B cell (primary cell): ENCODE measurements around the gene SETDB2. TPM values are rescaled to one million over a fixed set of nuclear protein-coding genes. Genes with fewer than 3 reads are reported as not detected.

ENCODE experiments used
- ATAC-seq: fragments of 200-7000 bp; cut with Tn5 transposase; one replicate; pipeline ENCODE4 v1.10.0; 2021; ENCODE audit warnings: low read depth, mild to moderate bottlenecking, moderate number of reproducible peaks, moderate library complexity
- CTCF ChIA-PET: fragments of 350-600 bp; sonication (Branson Sonifier 250); formaldehyde crosslinking; loops from one replicate; lab custom pipeline; 2021; ENCODE audit warnings: antibody characterized with exemption, inconsistent platforms; lab: Charles Lee
- POLR2A ChIA-PET: fragments of 350-600 bp; sonication (Branson Sonifier 250); formaldehyde crosslinking; loops from one replicate; lab custom pipeline; 2021; ENCODE audit warnings: antibody characterized with exemption; lab: Charles Lee
- DNase-seq: peaks from one replicate; pipeline ENCODE4 v3.0.0; 2013
- H2AFZ ChIP-seq: 2 replicates; pipeline ENCODE4 v1.6.1; 2012; ENCODE audit warnings: mild to moderate bottlenecking, low read depth, low read length; ENCODE audit not compliant: insufficient read depth, poor library complexity, severe bottlenecking
- H3K27ac ChIP-seq, 2 donors: 1 replicate in 1 of 2; 2 replicates in 1 of 2; pipeline ENCODE4 v1.5.1; 2012 to 2013; ENCODE audit warnings: low read length in 2 of 2, mild to moderate bottlenecking in 2 of 2, moderate library complexity in 1 of 2
- H3K27me3 ChIP-seq, 4 experiments: fragments of 200-600 bp in 1 of 4; sonication (generic) in 1 of 4; replicated peaks in 1 of 4; 1 replicate in 2 of 4; 2 replicates in 2 of 4; pipeline versions ENCODE4 v1.6.1 to v1.7.0; 2013 to 2016; ENCODE audit warnings: low read length in 3 of 4, mild to moderate bottlenecking in 2 of 4, mixed read lengths in 1 of 4, moderate library complexity in 1 of 4; ENCODE audit not compliant: insufficient read depth in 4 of 4, control insufficient read depth in 3 of 4; ENCODE audit errors: control extremely low read depth in 1 of 4
- H3K36me3 ChIP-seq, 2 experiments: replicated peaks in 1 of 2; 1 replicate in 1 of 2; 2 replicates in 1 of 2; pipeline versions ENCODE4 v1.6.1 to v1.7.1; 2013; ENCODE audit warnings: low read length in 1 of 2; ENCODE audit not compliant: insufficient read depth in 2 of 2, control insufficient read depth in 1 of 2; ENCODE audit errors: control extremely low read depth in 1 of 2, extremely low read depth in 1 of 2
- H3K4me1 ChIP-seq, 2 donors: fragments of 200-600 bp in 1 of 2; sonication (generic) in 1 of 2; 1 replicate in 1 of 2; 2 replicates in 1 of 2; pipeline versions ENCODE4 v1.5.1 to v1.6.1; 2013 to 2017; ENCODE audit warnings: low read length in 2 of 2; ENCODE audit not compliant: control insufficient read depth in 2 of 2, insufficient read depth in 2 of 2
- H3K4me2 ChIP-seq: replicated peaks from 2 replicates; pipeline ENCODE3; 2012; ENCODE audit warnings: mild to moderate bottlenecking, low read depth, low read length; ENCODE audit not compliant: poor library complexity, severe bottlenecking
- H3K4me3 ChIP-seq, 5 experiments: fragments of 200-600 bp in 1 of 5; sonication (generic) in 1 of 5; 1 replicate in 3 of 5; 2 replicates in 2 of 5; pipeline versions ENCODE4 v1.5.1 to v1.7.0; 2011 to 2016; ENCODE audit warnings: low read length in 4 of 5, mild to moderate bottlenecking in 4 of 5, low read depth in 2 of 5, control low read depth in 1 of 5, moderate library complexity in 1 of 5; ENCODE audit not compliant: insufficient read depth in 1 of 5; ENCODE audit errors: control extremely low read depth in 1 of 5, extremely low read depth in 1 of 5
- H3K79me2 ChIP-seq: fragments of 200-600 bp; sonication (generic); one replicate; pipeline ENCODE4 v1.6.0; 2016; ENCODE audit warnings: low read length; ENCODE audit not compliant: control insufficient read depth, insufficient read depth
- H3K9ac ChIP-seq: fragments of 200-600 bp; sonication (generic); 2 replicates; pipeline ENCODE4 v1.6.1; 2017; ENCODE audit warnings: mild to moderate bottlenecking, low read length, moderate library complexity
- H3K9me3 ChIP-seq, 3 donors: one replicate each; pipeline versions ENCODE4 v1.6.1 to v1.7.1; 2013; ENCODE audit warnings: low read length in 2 of 3; ENCODE audit not compliant: control insufficient read depth in 2 of 3, insufficient read depth in 1 of 3; ENCODE audit errors: control extremely low read depth in 1 of 3
- H4K20me1 ChIP-seq: 2 replicates; pipeline ENCODE4 v1.6.0; 2012; ENCODE audit warnings: mild to moderate bottlenecking, low read length; ENCODE audit not compliant: insufficient read depth, control insufficient read depth, poor library complexity, severe bottlenecking
- H3K27ac Mint-ChIP-seq: one replicate; pipeline ENCODE4 v1.8.0; 2021; ENCODE audit warnings: mixed read lengths
- H3K27me3 Mint-ChIP-seq: one replicate; pipeline ENCODE4 v1.8.0; 2021; ENCODE audit warnings: mixed read lengths
- H3K4me1 Mint-ChIP-seq: one replicate; pipeline ENCODE4 v1.8.0; 2021; ENCODE audit warnings: mixed read lengths
- H3K4me3 Mint-ChIP-seq: one replicate; pipeline ENCODE4 v1.8.0; 2021; ENCODE audit warnings: mixed read lengths
- H3K9me3 Mint-ChIP-seq: one replicate; pipeline ENCODE4 v1.8.0; 2022; ENCODE audit warnings: mixed read lengths; ENCODE audit not compliant: insufficient read depth
- CTCF ChIP-seq: fragments of 200-600 bp; IDR thresholded peaks from one replicate; pipeline ENCODE4 v1.8.0; 2022; ENCODE audit warnings: antibody characterized with exemption, mild to moderate bottlenecking
- EZH2 ChIP-seq: IDR thresholded peaks from 2 replicates; pipeline ENCODE4 v1.6.1; 2012; ENCODE audit warnings: borderline replicate concordance, low read depth, mild to moderate bottlenecking, moderate library complexity, low read length; ENCODE audit not compliant: insufficient read depth, poor library complexity, severe bottlenecking
- WGBS: methylation state at CpG from one replicate; pipeline ENCODE4 v1.1.5; 2013; ENCODE audit warnings: missing lambda C conversion rate; ENCODE audit not compliant: insufficient coverage; 5-methylcytosine and 5-hydroxymethylcytosine counted together
- intact Hi-C: fragments of 100-400 bp; cut with micrococcal nuclease; formaldehyde crosslinking; loops from one replicate; pipeline ENCODE4 v1.10.0; 2022
- polyA plus RNA-seq: library from polyadenylated mRNA; depleted of rRNA; stranded (reverse); fragments of >200 nt; gene quantifications from 2 replicates; pipeline ENCODE4 v1.2.3, GENCODE V29; 2012
- total RNA-seq, 2 donors: library from RNA; stranded (reverse); fragments of 120-200 nt in 1 of 2; gene quantifications; 1 replicate in 1 of 2; 2 replicates in 1 of 2; pipeline versions ENCODE4 v1.2.3 to v1.2.4, GENCODE V29; 2013 to 2022

The SETDB2 gene
- total and polyA plus RNA-seq, 2 donors (not counting 1 experiment from before 2014, with no cell fraction given), result 12.0 to 38.2 TPM

GRCh38 chr13:49428041-49428763 lies 15.9 kb upstream of the SETDB2 start:
- H3K9me3 ChIP-seq, result no peaks in the 10 kb centered on the region
- no peak overlapping the region for H3K27ac ChIP-seq
- DNase-seq, result no peak
- ChIA-PET POLR2A (interaction anchor here (1.0 to 1.1 kb wide), 2 partner anchors 15 to 16 kb away, joined by 3 to 4 read pairs; partner anchors contain the start of genes CAB39L and SETDB2), CTCF (interaction anchor here (0.8 to 1.1 kb wide), 2 partner anchors 10 to 60 kb away, joined by 3 read pairs; no protein-coding TSS in a partner anchor)
- Mint-ChIP-seq H3K27ac (no peak overlapping the region), H3K27me3 (no peaks in the 10 kb centered on the region), H3K4me1 (no peaks in the 10 kb centered on the region), H3K4me3 (no peak overlapping the region), H3K9me3 (no peaks in the 10 kb centered on the region)
- H3K79me2 ChIP-seq, result no peaks in the 10 kb centered on the region
- H3K36me3 ChIP-seq, result peaks cover 0 to 5% of the 10 kb centered on the region in 2 experiments
- no peak overlapping the region for H3K4me2 ChIP-seq
- WGBS, result no CpG with 5 or more reads among the region's 2 CpGs
- intact Hi-C loops, result loop anchor here (5.0 kb wide), 1 partner anchor 34 kb away; no protein-coding TSS in a partner anchor
- no peaks in the 10 kb centered on the region for H4K20me1 ChIP-seq
- TF ChIP-seq CTCF (no peak), EZH2 (no peak)
- no peak overlapping the region for H2AFZ ChIP-seq
- no peaks in the 10 kb centered on the region for H3K4me1 ChIP-seq
- no peak overlapping the region for H3K9ac ChIP-seq
- ATAC-seq, result no peak
- H3K27me3 ChIP-seq, result no peaks in the 10 kb centered on the region
- no peak overlapping the region for H3K4me3 ChIP-seq

- Histone ChIP-seq H3K9me3 (no peaks in the 10 kb centered on the region), H3K27ac (no peak overlapping the region), H3K79me2 (no peaks in the 10 kb centered on the region), H2AFZ (no peak overlapping the region), H3K9ac (no peak overlapping the region), H3K4me3 (no peak overlapping the region), H4K20me1 (no peaks in the 10 kb centered on the region), H3K4me2 (no peak overlapping the region), H3K27me3 (no peaks in the 10 kb centered on the region), H3K4me1 (no peaks in the 10 kb centered on the region), H3K36me3 (peaks cover 0 to 5% of the 10 kb centered on the region in 2 experiments)
- Mint-ChIP-seq H3K4me3 (no peak overlapping the region), H3K4me1 (no peaks in the 10 kb centered on the region), H3K27me3 (no peaks in the 10 kb centered on the region), H3K9me3 (no peaks in the 10 kb centered on the region), H3K27ac (no peak overlapping the region)
- POLR2A ChIA-PET, result interaction anchor here (1.0 kb wide), 1 partner anchor 15 kb away, joined by 4 read pairs; the partner anchor contains the start of genes CAB39L and SETDB2
- 100% methylated on average over 1 of the region's 1 CpG for WGBS
- no peak for ATAC-seq
- DNase-seq, result no peak
- TF ChIP-seq CTCF, result no peak
- TF ChIP-seq EZH2, result no peak
- intact Hi-C loops, result loop anchor here (5.0 kb wide), 1 partner anchor 33 kb away; no protein-coding TSS in a partner anchor
- CTCF ChIA-PET, result no interaction called here
These were observed 15.0 kb upstream of the SETDB2 start for GRCh38 chr13:49429121-49429520.
